Stimulated activated CD4-positive, alpha-beta T cell treated with anti-CD3 and anti-CD28 coated beads, Interleukin-1b, Interleukin-23, amount 100 ng/mL, for 48 hours (primary cell): ENCODE results near the gene HTRA1.

ENCODE experiments used
- DNase-seq: peaks from one replicate; pipeline ENCODE4 v3.0.0-alpha.2; 2020

Gene HTRA1

DNA sequence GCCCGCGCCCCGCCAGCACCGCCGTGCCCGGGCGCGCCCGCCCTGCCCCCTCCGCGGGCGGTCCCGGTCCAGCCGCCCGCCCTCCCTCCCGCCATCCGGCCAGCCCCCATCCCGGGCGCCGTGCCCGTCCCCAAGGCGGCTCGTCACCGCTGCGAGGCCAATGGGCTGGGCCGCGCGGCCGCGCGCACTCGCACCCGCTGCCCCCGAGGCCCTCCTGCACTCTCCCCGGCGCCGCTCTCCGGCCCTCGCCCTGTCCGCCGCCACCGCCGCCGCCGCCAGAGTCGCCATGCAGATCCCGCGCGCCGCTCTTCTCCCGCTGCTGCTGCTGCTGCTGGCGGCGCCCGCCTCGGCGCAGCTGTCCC, at the start of gene HTRA1:
Gene HTRA1, plus strand, starts transcription at position 187 of the 362 bp plus-strand sequence. Its CDS starts 100 bp downstream, at position 287.
- DNase-seq, result no peak

DNA sequence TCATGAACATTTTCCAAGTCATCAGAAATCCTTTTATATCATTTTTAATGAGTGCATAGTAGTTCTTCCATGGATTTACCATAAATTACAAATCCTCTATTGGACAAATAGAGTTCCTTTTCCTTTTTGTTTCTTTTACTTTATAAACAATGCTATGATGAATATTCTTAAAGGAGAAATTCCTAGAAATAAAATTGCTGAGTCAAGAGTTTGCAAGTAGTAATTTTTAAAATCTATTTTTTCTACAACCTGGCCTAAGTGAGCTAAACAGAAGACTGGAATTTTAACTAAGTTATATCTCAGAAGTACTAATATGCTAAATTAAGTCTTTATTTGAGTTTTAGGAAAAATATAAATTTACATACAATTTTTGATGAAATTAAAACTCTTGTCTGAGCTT, 48.0 kb upstream of the HTRA1 start:
- DNase-seq, result no peak

DNA sequence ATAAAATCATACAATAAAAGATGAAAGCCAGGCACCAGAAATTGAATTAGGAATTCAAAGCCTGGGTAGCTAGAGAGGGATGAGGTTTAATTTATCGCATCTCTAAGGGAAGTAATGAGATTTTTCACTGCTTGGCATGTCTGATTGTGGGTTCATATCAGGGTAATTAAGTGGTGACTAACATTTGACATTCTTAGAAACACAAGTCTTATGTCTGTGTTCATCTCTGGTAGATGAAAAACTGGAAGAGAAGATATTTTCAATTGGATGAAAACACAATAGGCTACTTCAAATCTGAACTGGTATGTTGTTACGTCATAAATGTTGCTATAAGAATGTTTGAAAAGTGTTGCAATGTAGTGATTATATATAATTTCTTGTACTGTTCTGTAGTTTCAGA, 43.7 kb upstream of the HTRA1 start:
- no peak for DNase-seq

GRCh38 chr10:122419016-122419415, 42.3 kb upstream of the HTRA1 start:
- DNase-seq, result no peak

GRCh38 chr10:122419876-122420623, 41.3 kb upstream of the HTRA1 start:
- DNase-seq, result no peak

DNA sequence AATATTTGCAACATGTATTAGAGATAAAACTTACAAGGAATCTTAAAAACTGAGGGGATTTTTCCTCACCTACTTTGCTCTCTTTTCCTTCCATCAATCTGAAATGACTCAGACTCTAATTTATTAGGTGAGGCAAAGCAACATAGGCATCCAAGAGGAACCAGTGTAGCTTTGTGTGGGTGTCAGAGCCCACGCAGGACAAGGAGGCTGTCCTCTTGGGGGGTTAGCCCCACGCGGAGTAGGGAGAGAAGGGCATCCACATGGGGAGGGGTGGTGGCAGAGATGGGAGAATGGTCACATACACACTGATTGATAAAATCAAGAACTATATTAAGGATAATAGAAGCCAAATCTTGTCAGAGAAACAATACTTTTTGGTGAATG, 40.7 kb upstream of the HTRA1 start:
- DNase-seq, result no peak

DNA sequence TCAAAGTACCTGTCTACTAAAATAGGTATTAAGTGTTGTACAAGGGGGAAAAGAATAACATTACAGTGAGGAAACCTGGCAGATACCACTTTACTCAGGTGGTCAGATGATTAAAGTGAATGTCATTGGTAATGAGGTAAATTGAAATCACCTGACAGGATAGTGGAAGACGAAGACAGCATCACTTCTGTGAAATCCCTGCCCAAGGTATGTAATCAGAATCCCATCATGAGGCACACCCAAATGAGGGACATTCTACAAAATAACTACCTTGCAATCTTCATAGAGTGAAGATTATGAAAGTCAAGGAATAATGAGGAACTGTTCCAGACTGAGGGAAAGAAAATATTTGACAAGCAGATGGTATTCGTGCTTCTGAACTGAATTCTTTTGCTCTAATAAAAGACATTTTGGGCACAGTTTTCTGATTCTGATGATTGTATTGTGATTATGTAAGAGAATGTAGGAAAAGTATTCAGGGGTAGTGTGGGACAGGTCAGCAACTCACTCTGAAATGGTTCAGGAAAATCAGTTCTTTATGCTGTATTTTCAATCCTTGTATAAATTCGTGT, 40.2 kb upstream of the HTRA1 start:
- no peak for DNase-seq

GRCh38 chr10:122421742-122422141, 39.6 kb upstream of the HTRA1 start:
- no peak for DNase-seq

DNA sequence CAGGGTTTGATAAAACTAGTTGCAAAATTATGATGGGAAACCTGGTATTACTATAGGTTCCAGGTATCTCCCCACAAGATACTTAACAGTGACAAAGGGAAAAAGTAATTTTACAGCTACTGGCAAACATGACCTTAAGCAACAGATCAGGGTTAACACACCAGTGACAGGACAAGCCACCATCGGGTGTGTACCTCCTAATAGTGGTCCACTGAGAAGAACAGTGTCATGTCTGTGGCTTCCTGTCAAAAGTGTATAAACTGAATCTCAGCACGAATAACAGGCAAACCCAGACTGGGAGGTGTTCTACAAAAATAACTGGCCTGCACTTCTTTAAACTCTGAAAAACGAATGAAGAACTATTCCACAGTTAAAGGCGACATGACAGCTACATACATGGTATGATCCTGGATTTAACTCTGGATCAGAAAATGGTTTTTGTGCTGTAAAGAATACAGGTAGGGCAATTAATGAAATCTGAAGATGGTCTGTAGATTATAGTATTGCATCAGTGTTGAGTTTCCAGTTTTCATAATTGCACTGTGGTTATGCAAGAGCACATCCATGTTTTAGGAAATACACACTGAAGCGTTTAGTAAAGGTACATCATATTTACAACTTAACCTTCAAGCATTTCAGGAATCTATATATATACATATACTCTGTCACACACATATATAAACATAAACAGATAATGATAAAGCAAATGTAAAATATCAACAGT, 38.9 kb upstream of the HTRA1 start:
- DNase-seq, result no peak

DNA sequence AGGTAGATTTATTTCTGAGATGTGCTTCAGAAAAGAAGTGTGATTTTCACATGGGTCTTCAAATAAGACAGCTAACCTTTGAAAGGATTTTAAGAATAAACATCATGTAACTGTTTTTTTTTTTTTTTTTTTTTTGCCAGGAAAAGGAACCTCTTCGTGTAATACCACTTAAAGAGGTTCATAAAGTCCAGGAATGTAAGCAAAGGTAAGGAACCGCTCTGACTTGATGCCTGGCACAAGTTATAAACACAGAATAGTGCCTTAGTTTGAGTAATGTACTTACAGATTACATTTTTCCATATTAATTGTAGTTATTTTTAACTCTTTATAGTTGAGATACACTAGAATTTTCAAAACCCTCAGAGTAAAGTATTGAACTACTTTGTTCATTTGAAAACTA, 37.3 kb upstream of the HTRA1 start:
- no peak for DNase-seq

DNA sequence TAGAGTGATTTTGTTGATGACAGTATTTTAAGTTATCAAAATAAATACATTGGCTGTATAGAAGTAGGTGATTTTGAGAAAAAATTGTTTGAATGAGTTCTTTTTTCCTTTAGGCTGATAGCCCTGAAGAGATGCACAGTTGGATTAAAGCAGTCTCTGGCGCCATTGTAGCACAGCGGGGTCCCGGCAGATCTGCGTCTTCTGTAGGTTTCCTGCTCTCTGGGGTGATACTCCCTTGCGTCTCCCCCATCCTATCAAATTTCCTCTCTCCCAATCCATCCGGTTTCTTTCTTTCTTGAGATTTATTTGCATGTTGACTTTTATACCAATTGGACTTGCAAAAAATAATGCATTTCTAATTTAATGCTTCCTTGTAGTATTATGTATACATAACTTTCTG, 34.5 kb upstream of the HTRA1 start:
- DNase-seq, result no peak

DNA sequence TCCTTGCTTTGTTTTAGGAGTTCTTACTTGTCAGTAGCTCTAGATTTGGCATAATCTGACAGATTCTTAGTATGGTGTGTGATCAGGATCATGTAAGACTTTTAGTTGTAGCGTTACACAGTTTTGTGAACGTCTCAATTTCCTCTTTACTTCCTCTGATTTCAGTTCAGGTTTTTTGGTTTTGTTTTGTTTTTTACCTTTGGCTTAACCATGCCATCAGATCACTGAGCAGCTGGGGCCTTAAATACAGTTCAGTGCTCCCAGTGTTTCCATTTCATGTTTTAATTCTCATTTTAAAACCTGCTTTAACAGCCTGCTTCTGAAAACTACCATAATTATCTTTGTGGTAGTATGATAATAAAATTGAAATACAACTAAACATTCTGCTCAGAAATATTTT, 34.1 kb upstream of the HTRA1 start:
- DNase-seq, result no peak

DNA sequence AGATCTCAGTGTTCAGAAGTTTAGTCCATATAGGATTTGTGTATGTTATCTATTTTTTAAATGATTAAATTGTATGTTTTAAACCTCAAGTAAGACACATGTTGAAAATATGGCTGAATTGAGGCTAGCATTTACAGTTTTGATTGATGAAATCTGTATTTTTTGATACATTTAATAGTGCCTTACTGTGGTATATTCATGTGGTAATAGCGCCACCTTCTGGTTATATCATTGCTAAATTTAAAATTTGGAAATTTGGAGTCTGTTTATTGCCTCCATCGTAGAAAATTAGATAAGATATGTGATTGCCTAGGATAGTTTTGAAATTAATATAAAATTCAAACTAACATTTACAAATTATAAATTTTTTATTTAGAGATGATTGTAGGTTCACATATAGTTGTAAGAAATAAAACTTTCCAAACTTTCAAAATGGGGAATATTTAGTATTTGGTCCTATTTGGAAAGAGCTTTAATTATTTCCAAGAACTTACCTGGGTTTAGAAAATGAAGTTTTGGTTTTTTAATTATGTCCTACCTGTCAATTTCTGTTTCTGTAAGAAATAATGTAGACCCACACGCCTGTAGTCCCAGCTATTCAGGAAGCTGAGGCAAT, 26.0 kb upstream of the HTRA1 start:
- DNase-seq, result no peak

GRCh38 chr10:122441961-122442360, 19.4 kb upstream of the HTRA1 start:
- DNase-seq, result no peak

DNA sequence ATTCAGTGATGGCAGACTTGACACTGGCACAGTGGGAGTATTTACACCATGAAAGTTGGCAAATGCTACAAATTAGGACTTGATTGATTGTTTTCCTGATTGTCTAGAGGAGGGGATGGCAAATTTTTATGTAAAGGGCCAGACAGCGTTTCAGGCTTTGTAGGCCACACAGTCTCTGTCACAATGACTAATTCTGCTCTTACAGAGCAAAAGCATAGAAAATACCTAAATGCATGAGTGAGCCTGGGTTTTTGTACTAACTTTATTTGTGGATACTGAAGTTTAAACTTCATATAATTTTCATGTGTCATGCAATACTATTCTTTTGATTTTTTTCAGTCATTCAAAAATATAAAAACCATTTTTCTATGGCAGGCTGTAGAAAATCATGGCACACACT, 15.9 kb upstream of the HTRA1 start:
- no peak for DNase-seq

GRCh38 chr10:122445904-122446303, 15.4 kb upstream of the HTRA1 start:
- no peak for DNase-seq

DNA sequence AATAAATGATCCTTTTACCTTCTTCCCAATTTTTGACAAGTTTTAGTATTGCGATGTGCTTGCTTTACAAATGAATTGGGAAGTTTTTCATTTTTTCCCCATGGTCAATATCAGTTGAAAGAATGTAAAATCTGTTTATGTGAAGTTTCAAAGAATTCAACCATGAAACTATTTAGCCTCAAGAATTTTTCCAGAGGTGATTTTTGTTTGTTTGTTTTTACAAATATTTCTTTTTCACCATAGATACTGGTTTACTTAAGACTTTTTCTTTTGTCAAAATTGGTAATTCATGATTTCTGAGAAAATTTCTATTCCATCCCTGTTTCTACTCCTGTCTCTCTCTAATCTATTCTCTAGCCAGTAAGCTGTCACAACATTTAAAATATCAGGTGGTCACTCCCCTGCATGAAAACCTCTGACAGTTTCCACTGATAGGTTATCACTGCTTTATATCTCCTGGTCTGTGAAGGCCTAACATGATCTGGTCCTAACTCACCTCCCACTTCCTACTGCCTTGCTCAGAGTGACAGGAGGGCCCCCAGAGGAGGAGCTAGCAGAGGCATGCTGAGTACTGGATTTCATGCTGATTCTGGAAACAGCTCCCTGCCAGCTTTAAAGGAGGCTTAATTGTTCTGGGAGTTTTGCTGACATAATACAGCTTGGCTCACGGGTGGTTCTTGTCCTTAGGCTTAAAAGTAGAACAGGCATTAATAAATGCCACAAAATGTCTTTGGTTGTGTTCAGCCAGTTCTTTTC, 14.5 kb upstream of the HTRA1 start:
- no peak for DNase-seq

DNA sequence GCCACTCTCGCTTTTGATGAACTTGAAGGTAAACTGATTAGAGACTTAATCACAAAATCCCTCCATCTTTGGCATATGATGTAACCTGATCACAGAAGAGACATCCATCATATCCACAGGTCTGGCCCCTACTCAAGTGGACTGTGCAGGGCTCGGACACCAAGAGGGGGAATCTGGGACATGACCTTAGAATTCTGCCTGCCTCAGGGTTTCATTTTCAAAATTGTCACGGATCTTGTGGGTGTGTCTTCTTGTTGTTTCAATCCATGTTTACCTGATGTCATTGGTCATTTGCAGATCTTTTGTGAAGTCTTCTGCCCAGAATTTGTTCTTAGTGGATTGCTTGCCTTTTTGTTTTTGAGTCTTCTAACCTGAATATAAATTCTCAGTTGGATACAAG, 12.8 kb upstream of the HTRA1 start:
- DNase-seq, result no peak

- no peak for DNase-seq
Observed at GRCh38 chr10:122449153-122449552, 12.2 kb upstream of the HTRA1 start.

- no peak for DNase-seq
Observed at GRCh38 chr10:122450353-122450990, 10.9 kb upstream of the HTRA1 start.

DNA sequence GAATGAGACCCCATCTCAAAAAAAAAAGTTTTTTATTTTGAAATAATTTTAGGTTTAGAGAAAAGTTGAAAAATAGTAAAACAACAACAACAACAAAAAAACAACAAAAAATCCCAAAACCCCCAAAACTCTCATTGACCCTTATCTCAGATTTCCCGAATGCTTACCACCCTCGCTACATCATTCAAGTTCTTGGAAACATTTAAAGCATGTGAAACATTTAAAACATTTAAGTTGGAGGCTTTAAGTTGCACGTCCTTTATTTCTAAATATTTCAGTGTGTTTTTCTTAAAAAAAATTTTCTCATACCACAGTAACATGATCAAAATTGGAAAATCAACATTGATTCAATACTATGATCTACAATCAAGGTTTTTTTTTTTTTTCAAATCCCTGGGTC, 7.3 kb upstream of the HTRA1 start:
- DNase-seq, result no peak

GRCh38 chr10:122454603-122455080, 6.7 kb upstream of the HTRA1 start, which contains the start of gene ARMS2:
Gene ARMS2, plus strand, starts transcription at chr10:122454653. Its CDS starts 75 bp downstream, at chr10:122454728.
- DNase-seq, result no peak
